T1000 (cell line): Measurements from ENCODE around the gene IL1RAP.
A peak's percentile ranks its signal among the peaks of the same experiment; 100 is the strongest.
"Not testable (repeated sequence)": the region's sequence is repeated elsewhere in the genome, so short reads cannot be mapped to it uniquely, and the experiment has no call there.

Experiments
- DNase-seq: peaks from one replicate; lab custom pipeline; 2025; ENCODE audit warnings: mixed read lengths; lab: John Stamatoyannopoulos, UW

IL1RAP gene, protein sequence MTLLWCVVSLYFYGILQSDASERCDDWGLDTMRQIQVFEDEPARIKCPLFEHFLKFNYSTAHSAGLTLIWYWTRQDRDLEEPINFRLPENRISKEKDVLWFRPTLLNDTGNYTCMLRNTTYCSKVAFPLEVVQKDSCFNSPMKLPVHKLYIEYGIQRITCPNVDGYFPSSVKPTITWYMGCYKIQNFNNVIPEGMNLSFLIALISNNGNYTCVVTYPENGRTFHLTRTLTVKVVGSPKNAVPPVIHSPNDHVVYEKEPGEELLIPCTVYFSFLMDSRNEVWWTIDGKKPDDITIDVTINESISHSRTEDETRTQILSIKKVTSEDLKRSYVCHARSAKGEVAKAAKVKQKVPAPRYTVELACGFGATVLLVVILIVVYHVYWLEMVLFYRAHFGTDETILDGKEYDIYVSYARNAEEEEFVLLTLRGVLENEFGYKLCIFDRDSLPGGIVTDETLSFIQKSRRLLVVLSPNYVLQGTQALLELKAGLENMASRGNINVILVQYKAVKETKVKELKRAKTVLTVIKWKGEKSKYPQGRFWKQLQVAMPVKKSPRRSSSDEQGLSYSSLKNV

DNA sequence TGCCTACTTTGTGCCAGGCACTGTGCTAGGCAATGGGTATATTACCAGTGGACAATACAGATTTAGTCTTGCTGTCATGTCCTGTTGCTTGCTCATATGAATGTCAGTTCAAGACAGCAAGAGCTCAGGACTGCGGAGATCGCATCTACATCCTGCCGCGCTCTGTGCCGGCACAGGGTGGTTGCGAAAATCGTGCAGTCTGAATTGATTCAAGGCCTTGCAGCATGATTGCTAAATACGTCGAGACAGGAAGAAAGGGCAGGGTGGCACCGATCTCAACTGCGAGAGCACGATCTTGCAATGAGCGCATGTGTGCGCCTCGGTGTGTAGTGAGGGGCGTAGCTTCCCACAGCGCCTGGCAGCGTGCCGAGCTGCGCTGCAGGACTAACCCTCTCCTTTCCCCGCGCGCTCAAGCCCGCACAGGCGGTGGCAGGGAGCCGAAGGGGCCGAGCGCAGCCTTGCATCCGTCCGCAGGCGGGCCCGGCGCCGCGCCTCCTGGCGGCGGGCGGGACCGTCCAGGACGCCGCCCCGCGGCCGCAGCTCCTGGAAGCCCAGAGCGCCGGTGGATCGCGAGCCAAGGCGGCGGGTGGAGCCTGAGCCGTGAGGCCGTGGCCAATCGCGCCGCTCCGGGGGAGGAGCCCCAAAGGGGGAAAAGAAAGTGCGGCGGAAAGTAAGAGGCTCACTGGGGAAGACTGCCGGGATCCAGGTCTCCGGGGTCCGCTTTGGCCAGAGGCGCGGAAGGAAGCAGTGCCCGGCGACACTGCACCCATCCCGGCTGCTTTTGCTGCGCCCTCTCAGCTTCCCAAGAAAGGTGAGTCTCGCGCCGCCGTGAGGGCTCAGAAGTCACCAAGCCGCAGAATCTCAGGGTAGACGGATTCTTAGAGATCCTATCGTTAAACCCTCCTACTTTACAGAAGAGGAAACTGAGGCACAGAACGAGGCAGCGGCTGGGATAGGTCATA is at the start of gene IL1RAP:
IL1RAP (plus strand) TSS at position 677 of the 962 bp plus-strand sequence. CDS start 50,205 bp downstream, outside the sequence.
- peak; percentile 92 for DNase-seq

DNA sequence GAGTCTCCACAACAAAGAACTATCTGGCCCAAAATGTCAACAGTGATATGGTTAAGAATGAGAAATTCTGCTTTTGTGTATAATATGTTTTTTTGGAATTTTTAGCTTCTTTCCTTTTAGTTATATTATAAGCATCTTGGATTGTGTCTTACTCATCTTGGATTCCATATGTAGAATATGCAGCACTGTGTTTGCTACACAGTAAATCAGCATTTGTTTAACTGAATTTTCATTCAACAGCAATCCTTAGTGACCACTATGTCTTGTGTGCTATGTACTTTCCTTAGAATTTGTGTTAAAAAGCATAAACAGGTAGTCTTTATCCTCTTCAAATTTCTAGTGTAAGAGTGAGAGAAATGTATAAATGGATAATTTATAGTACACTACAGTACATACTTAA is 46.0 kb upstream of the IL1RAP start:
- DNase-seq = no peak

DNA sequence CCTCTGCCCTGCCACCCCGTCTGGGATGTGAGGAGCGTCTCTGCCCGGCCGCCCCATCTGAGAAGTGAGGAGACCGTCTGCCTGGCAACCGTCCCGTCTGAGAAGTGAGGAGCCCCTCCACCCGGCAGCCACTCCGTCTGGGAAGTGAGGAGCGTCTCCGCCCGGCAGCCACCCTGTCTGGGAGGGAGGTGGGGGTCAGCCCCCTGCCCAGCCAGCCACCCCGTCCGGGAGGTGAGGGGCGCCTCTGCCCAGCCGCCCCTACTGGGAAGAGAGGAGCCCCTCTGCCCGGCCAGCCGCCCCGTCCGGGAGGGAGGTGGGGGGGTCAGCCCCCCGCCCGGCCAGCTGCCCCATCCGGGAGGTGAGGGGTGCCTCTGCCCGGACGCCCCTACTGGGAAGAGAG is 40.6 kb upstream of the IL1RAP start:
- DNase-seq = not testable (repeated sequence)

DNA sequence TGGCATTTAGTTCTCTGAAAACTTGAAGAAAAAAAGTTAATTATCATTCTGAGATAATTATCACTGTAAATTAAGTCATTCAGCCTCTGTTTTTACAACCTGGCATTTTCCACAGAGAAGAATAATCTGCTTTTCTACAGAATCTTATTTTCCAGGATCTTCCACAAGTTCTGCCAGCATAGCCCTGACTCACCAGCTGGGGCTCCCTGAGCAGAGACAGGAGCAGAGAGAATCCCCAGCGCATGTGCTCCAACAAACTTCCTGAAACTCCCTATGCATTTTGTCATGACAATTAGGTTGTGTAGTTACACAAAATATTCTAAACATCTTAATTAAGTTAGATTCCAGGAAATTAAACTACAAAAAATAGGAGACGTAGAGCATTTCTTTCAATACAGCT is 32.1 kb upstream of the IL1RAP start:
- DNase-seq = no peak

DNA sequence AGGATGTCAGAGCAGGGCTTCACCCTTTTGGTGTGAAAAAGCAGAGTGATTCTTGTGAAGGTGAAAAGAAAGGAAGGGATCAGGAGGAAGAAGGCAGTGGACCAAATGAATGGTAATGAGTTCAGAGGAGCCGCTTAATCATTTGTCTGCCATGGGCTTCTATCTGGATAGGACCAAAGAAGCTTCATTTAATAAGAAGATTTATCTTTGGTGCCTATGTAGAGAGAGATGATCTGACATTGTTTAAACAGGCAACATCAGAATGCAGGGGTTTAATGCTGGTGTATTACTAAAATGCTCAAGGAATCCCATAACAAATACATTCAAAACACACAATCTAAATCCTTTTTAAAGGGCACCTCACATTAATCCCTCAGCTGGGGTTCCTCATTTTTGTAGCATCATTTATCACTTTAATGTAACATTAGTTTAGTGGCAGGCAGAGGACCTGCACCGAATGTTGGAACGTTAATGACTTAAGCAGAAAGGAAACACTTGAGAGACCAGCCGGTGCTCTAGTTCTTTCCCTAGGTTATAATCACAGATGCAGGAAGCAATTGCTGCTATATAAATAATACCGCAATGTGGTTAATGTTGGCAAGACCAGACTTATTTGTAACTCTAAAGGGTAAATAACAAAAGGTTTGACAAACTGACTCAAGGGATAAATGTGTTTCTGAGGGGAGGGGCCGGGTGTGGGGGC is 27.9 kb upstream of the IL1RAP start:
- no peak for DNase-seq

DNA sequence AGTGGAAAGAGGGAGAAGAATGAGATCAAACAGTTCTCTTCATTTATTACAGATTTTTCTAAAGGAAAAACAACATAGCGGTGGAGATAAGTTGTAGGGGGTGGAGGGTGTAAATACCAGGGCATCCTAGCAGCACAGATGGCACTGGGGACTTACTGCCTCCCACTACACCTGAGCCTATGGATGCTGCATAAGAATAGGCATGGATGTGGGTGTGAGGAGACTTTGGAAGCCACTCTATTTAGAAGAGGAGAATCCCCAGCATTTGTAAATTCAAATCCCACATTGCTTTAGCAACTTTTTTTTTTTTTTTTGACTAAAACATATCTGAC is 27.4 kb upstream of the IL1RAP start:
- DNase-seq = no peak

DNA sequence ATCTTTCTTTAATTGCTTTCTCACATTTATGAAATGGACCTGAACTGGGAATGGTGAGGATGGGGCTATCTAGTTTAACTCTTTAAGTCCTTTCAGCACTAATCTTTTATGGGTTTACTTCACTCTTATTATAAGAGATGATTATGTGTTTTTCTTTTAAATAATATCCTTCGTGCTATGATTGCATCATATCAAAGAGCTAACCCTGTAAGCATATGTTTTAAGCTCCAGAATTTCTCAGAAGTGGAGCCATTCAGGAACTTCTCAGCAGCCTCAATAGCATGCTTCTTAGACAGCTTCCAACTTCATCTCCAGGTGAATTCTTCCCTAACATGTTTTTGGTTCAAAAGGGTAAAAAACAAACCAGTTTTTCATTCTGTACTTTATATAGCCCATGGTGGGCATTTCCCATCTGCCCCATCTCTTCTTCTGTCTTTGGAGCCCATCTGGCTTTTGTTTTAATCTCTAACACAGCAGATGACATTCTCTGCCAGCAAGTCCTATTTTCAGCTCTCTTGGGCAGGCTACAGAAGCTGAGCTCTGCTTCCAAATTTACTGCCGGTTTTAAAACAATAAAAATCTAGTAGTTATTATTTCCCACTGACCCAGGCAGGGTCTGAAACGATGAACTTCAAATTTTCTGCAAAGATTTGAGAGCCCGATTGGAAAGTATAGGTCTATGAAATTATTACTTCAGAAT is 26.8 kb upstream of the IL1RAP start:
- DNase-seq = no peak

DNA sequence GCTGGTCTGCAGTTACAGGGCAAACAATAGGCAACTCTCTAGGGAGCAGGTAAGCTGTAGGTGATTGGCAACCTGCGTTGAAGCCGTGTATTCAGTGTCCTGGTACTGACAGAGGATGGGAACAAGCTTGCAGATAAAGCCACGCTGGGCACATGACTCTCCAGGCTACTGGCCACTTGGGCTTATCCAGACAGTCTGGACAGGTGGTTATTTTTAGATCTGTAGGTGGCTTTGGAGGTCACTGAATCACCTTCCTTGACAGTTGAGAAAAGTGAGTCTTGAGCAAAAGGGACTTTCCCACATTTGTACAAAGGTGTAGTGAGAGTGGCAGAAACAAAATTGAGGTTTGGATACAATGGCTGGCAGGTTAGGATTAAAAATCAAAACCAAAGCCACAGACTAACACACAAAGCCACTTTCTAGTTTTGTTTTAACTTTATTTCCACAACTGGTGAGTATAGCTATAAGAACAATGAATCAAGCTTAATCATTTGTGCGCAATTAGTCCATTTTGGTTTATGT is 22.3 kb upstream of the IL1RAP start:
- no peak for DNase-seq

DNA sequence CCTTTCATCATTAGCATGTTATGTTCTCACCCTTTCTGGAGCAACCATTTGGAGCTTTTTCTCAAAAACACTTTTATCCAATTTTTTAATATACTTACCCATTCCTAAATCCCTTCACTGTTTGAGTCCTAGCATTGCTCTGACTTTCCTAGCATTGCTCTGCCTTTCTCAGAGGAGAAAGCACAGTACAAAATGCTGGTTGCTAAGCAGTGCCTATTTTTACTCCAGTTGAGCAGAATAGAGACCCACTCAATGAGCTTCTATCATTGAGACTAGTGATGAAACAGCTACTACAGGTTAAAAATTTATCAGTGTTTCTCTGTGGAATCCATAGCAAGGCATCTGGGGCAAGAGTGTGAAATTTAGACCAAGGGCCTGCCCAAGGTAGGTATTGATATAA is 21.8 kb upstream of the IL1RAP start:
- no peak for DNase-seq

DNA sequence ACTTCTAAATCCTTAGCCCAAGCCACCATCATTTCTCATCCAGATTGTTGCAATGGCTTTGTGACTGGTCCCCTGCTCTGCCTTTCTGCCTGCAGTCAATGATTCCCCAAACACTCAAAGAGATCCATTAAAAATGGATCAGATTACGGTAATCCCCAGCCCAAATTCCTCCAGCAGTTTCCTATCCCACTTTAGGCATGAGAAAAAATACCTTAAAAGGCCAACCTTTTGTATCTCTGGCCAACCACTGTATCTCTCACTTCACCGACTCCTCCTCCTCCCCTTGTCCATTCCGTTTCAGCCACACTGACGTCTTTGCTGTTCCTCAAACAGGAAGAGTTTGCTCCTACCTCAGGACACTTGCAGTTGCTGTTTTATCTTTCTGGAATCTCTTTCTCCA is 20.9 kb upstream of the IL1RAP start:
- no peak for DNase-seq

DNA sequence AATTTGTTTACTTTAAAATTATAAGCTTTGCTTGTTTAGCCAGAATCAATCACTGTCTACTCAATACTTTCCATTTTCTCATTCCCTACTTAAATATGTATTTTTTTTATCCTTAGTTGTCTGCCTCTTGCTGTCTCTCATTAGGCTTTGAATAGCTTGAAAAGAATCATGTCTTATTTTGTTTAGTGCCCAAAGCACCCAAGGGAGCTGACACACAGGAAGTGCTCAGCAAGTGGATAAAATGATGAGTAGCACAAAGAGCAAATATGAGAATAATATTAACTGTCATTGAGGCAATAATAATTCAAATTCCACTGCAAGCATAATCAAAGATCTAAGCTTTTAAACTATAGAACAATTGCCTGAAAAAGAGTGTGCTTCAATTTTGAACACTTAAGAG is 19.0 kb upstream of the IL1RAP start:
- DNase-seq = no peak

DNA sequence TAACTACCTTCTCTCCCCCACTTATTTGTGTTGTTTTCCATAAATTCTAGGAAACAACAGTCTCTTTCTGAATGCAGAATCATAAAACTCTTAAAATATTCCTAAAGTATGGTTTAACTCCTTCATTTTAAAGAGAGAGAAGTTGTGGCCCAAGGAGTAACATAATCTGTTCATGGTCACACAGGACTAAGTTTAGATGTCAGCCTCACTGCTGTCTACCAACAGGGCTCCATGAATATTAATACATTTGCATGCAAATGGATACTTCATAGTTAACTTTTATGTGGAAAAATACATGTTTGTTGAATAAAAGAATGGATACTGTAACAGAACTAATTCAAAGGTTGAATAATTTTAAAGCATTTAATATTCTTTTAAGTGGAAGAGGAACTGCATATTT is 18.5 kb upstream of the IL1RAP start:
- no peak for DNase-seq

DNA sequence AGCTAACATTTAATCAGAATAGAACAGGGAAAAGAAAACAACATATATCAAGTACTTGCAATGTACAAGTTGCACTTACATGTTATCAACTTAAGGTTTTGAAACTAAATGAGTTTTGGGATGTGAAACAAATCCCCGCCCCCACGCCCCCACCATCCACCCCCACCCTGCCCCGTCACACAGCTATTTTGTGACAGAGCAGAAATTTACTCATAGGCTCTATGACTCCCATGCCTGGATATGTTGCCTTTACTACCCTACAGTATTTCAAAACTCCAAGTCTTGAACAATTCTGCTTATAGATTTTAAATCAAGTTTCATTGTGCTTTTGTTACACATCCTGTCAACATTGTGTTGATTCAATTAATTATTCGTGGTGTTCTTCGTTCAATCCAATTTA is 18.1 kb upstream of the IL1RAP start:
- DNase-seq = no peak

DNA sequence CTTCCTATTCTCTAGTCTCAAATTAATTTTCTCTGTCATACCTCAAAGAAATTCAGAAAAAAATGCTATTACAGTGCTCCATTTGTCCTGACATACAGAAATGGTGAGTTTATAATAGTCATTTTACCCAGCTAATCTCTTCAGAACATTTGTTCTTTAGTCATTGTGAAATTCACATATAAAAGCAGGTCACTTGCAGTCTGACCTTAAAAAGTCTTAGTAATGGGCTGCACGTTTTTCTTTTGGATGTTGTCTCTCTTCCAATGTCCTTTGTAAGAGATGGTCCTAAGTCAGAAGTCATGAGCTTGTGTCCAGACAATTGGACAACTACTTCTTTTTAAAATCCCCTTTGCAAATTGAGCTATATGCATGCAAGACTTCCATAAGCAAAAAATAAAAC is 17.0 kb upstream of the IL1RAP start:
- DNase-seq = no peak

DNA sequence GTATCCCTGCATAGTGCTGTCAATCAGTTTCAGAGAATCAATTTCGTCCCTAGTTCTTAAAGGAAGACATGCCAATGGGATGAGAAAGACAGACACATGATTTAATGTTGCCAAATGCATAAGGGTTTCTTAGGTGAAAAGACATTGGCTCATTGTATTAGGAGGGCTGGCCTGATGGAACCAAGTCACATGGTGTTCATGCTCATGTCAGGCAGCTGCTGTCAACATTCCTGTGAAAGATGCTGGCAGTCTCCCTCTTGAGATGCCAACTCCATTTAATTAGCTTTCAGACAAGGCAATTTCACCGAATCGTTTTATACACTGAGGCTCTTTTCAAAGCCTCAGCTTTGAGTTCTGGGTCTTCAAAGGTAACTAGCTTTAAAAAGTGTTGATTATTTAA is 16.1 kb upstream of the IL1RAP start:
- no peak for DNase-seq

DNA sequence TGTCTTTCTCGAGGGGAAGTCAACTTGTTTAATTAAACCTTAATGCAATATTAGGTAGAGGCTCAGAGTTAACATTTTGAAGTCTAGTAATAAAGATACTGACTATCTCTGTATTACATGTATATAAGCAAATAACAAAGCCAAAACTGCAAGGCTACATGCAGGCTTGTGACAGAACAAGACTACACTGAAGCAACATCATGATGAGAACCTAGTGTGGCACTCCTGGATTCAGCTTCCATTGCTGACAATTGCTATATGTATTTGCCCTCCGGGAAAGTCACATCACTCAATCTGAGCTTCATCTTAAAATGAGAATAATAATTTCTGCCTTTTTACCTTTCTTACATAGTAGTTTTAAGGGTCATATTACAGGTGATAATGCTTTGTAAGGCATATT is 15.6 kb upstream of the IL1RAP start:
- no peak for DNase-seq

DNA sequence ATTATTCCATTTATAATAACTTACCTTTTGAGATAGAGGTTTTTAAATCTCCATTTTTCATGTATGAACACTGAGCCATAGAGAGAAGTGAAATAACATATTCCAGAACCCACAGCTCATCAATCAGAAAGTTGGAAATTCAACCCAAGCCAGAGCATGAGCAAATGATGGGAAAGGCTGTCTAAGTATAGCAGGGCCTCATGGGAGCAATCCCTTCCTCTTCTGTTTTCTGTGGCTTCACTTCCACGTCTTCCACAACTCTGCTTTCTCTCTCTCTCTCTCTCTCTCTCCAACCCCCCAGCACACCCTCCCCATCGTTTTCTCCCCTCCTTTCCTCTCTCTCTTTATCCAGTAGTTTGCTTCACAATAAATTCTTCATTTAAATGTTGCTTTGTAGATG is 14.8 kb upstream of the IL1RAP start:
- no peak for DNase-seq

DNA sequence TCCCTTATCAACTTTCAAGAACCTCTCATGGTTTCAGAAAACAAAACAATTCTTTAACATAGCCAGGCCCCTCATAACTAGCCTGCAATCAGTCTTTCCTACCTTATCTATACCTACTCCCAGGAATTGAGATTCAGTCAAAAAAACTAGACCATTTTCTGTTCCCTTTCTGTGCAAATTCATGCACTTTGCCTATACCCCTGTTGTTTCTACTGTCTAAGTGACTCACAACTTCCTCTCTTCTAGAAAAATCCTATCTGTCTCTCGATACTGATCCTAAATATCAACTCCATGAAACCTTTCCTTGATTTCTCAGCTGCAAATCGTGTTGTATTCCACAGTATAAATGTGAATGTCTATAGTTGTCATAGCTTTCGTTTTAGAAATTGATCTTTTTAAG is 10.9 kb upstream of the IL1RAP start:
- no peak for DNase-seq

DNA sequence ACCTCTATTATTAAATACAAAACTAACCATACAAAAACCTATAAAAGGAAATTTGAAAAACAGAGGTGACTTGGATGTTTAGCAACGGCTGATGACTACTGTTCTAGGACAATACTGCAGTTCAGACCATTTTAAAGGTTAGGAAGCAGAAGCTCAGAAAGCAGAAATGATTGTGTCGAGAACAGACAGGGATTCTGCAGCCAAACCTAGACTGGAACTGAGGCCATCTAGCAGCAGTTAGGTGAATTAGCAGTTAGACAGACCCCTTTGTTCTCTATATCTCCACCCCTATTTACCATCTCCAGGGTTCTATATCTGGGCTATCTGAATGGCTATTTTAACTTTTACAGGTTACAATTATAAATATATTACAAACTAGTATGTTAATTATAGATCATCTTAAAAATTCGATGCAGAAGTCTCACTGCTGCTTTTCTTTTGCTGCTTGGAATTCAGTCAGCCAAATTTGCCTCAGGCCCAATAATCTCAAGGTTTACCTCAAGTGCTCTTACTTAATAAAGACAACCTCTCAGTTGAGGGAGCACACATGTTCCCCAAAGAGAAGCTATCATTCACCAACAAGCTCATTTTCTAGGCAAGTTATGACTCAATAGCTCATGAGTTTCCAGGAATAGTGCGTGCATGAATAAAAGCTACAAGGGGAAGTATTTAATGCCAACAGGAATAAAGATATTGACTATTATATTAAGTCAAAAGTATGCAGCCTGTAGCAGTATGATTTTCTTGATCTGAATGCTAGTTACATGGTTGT is 9.3 kb upstream of the IL1RAP start:
- DNase-seq = no peak

DNA sequence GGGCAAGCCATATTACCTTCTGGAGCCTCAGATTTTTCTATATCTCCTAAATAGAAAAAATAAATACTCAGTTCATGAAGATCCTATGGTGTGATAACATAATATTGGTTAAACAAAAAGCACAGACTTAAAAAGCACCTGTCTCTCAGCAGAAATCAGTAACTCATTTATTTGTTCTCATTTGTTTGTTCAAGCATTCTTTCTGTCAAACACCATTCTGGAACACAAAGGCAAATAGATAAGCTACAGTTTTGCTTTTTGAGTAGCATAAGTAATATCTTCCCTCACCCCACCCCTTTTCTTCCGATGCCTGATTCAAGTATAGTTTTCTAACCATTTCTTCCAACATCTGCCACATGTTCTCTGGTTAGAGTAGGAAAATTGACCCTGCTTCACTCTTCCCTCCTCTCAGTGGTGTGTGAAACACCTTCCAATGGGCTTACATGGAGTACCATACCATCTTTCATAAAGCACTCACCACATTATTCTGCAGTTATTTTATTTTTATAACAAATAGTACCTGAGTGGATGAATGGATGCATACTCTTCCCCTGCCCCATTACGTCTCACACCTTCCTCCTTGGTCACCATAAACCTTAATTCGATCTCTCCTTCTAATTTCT is 8.4 kb upstream of the IL1RAP start:
- DNase-seq = no peak
